HepG2 (cell line): ENCODE results near the gene NLRC5. TPM values are rescaled to one million over a fixed set of nuclear protein-coding genes. Genes with fewer than 3 reads are reported as not detected.

ENCODE experiments used
- ATAC-seq: fragments of 200-7000 bp; cut with Tn5 transposase; 3 replicates; pipeline ENCODE4 v1.9.1; 2020; ENCODE audit warnings: mild to moderate bottlenecking, moderate library complexity
- BruUV-seq: library from RNA; stranded (reverse); fragments of 400-500 nt; replicated peaks from 2 replicates; lab custom pipeline; 2021; lab: Mats Ljungman, UMichigan
- CTCF ChIA-PET: fragments of 300-600 bp; formaldehyde crosslinking; extraction: SDS; loops from one replicate; lab custom pipeline; 2021; ENCODE audit warnings: low total read pairs, inconsistent platforms, low intra/inter-chr PET ratio; lab: Yijun Ruan, JAX
- POLR2A ChIA-PET: fragments of 350-600 bp; sonication (Branson Sonifier 250); formaldehyde crosslinking; loops from one replicate; lab custom pipeline; 2020; ENCODE audit warnings: antibody characterized with exemption, inconsistent platforms; lab: Yijun Ruan, JAX
- DNase-seq: peaks from one replicate; pipeline ENCODE4 v3.0.0-alpha.2; 2015; ENCODE audit warnings: low spot score
- FAIRE-seq: peaks from 3 replicates; lab custom pipeline; 2011; peaks lifted over from hg19 to GRCh38; lab: Jason Lieb, UNC
- H2AFZ ChIP-seq: one replicate; pipeline ENCODE4 v1.6.1; 2011; ENCODE audit warnings: low read length, inconsistent platforms
- H3K27ac ChIP-seq: fragments of 300-600 bp; 3 replicates; pipeline ENCODE4 v1.8.0; 2011; ENCODE audit warnings: mixed run types, mild to moderate bottlenecking, mixed read lengths, low read length, inconsistent platforms; ENCODE audit not compliant: insufficient read depth; ENCODE audit errors: extremely low read length
- H3K27me3 ChIP-seq, 2 experiments: fragments of 200-600 bp in 1 of 2; 2 replicates in 1 of 2; 3 replicates in 1 of 2; pipeline versions ENCODE4 v1.6.0 to v1.8.0; 2011; ENCODE audit warnings: low read length in 2 of 2, mild to moderate bottlenecking in 2 of 2, moderate library complexity in 2 of 2, inconsistent platforms in 1 of 2; ENCODE audit not compliant: insufficient read depth in 2 of 2, control insufficient read depth in 1 of 2
- H3K36me3 ChIP-seq, 2 experiments: fragments of 200-600 bp in 1 of 2; replicated peaks in 1 of 2; 2 replicates in 1 of 2; 3 replicates in 1 of 2; pipeline versions ENCODE4 v1.5.1 to v1.8.0; 2011; ENCODE audit warnings: low read length in 2 of 2, inconsistent platforms in 1 of 2; ENCODE audit not compliant: insufficient read depth in 2 of 2, control insufficient read depth in 1 of 2
- H3K4me1 ChIP-seq: 2 replicates; pipeline ENCODE4 v1.5.1; 2012; ENCODE audit warnings: low read length, inconsistent platforms; ENCODE audit not compliant: insufficient read depth
- H3K4me2 ChIP-seq: 2 replicates; pipeline ENCODE4 v1.6.0; 2011; ENCODE audit warnings: low read depth, low read length, inconsistent platforms
- H3K4me3 ChIP-seq, 3 experiments: fragments of 200-600 bp in 1 of 3; sonication (generic), shearing (Covaris generic) in 1 of 3; replicated peaks in 1 of 3; 2 replicates each; pipeline ENCODE4 v1.5.1; 2011 to 2016; ENCODE audit warnings: low read length in 3 of 3, inconsistent platforms in 2 of 3, low read depth in 2 of 3, mild to moderate bottlenecking in 2 of 3, control low read depth in 1 of 3, mixed read lengths in 1 of 3; ENCODE audit not compliant: insufficient read depth in 1 of 3
- H3K79me2 ChIP-seq: one replicate; pipeline ENCODE4 v1.6.1; 2011; ENCODE audit warnings: low read length, inconsistent platforms; ENCODE audit not compliant: insufficient read depth
- H3K9ac ChIP-seq: 2 replicates; pipeline ENCODE4 v1.6.0; 2011; ENCODE audit warnings: mild to moderate bottlenecking, low read depth, low read length, inconsistent platforms; ENCODE audit not compliant: insufficient read depth
- H3K9me3 ChIP-seq: 2 replicates; pipeline ENCODE4 v1.5.1; 2012; ENCODE audit warnings: mild to moderate bottlenecking, low read length
- H4K20me1 ChIP-seq: 2 replicates; pipeline ENCODE4 v1.6.0; 2011; ENCODE audit warnings: inconsistent platforms, mild to moderate bottlenecking, low read length, moderate library complexity; ENCODE audit not compliant: insufficient read depth
- MXI1 ChIP-seq: IDR thresholded peaks from 3 replicates; pipeline ENCODE4 v1.6.1; 2012; ENCODE audit warnings: low read depth, low read length, inconsistent platforms, borderline replicate concordance
- PATZ1 ChIP-seq: sonication (generic); formaldehyde crosslinking; IDR thresholded peaks from 2 replicates; pipeline ENCODE4 v1.4.0; 2020; ENCODE audit warnings: missing genetic modification reagents
- PAXIP1 ChIP-seq: sonication (generic); formaldehyde crosslinking; conservative IDR thresholded peaks from 2 replicates; pipeline ENCODE4 v1.4.0; 2020; ENCODE audit warnings: mild to moderate bottlenecking, missing genetic modification reagents, moderate library complexity
- RBFOX2 ChIP-seq: fragments of 200-400 bp; formaldehyde crosslinking; IDR thresholded peaks from 2 replicates; pipeline ENCODE4 v1.6.1; 2017; ENCODE audit warnings: low read depth, mild to moderate bottlenecking, low read length
- SOX13 ChIP-seq, 3 experiments: fragments of 450-650 bp in 1 of 3; sonication (generic) in 1 of 3; formaldehyde crosslinking in 1 of 3; IDR thresholded peaks in 2 of 3; conservative IDR thresholded peaks in 1 of 3; 2 replicates each; pipeline versions ENCODE4 v1.5.0 to v1.6.1; 2016 to 2020; ENCODE audit warnings: antibody characterized with exemption in 1 of 3, mild to moderate bottlenecking in 1 of 3, missing compliant biosample characterization in 1 of 3, missing genetic modification reagents in 1 of 3, moderate library complexity in 1 of 3
- ZNF589 ChIP-seq: sonication (generic); formaldehyde crosslinking; conservative IDR thresholded peaks from 2 replicates; pipeline ENCODE4 v1.8.0; 2022; ENCODE audit warnings: mild to moderate bottlenecking, moderate library complexity, missing genetic modification reagents
- ZNF629 ChIP-seq: sonication (generic); formaldehyde crosslinking; conservative IDR thresholded peaks from 2 replicates; pipeline ENCODE4 v1.5.0; 2020; ENCODE audit warnings: missing genetic modification reagents
- ZNF879 ChIP-seq: sonication (generic); formaldehyde crosslinking; IDR thresholded peaks from 2 replicates; pipeline ENCODE4 v1.8.1; 2023; ENCODE audit warnings: missing genetic modification reagents
- WGBS: methylation state at CpG from one replicate; pipeline ENCODE4 v1.1.6; 2017; ENCODE audit warnings: low lambda C conversion rate; 5-methylcytosine and 5-hydroxymethylcytosine counted together
- in situ Hi-C: cut with HindIII; loops from 2 replicates; pipeline ENCODE4 v1.10.0; 2017; ENCODE audit warnings: low pct_unique_long_range_greater_than_20kb; ENCODE audit not compliant: extremely low pct_ligation_motif_present
- intact Hi-C: fragments of 100-400 bp; cut with micrococcal nuclease; formaldehyde crosslinking; loops from one replicate; pipeline ENCODE4 v1.10.0; 2022; ENCODE audit not compliant: unreplicated experiment
- polyA plus RNA-seq, 8 experiments: library from polyadenylated mRNA; depleted of rRNA in 3 of 8; stranded (reverse) in 7 of 8; unstranded in 1 of 8; fragments of >200 nt; fragmentation: Illumina TruSeq in 4 of 8; extraction: Trizol in 4 of 8; gene quantifications; 2 replicates each; pipeline versions ENCODE4 v1.2.1 to v1.2.3, GENCODE V29; 2011 to 2016; ENCODE audit warnings: low read depth in 4 of 8, missing spikeins in 1 of 8, mixed read lengths in 1 of 8; ENCODE audit not compliant: insufficient read depth in 1 of 8
- total RNA-seq, 5 experiments: library from RNA; depleted of rRNA; stranded (reverse); fragments of >200 nt; fragmentation: Illumina TruSeq; extraction: Trizol; gene quantifications; 2 replicates each; pipeline ENCODE4 v1.2.3, GENCODE V29; 2016; ENCODE audit warnings: low read depth in 1 of 5

Gene NLRC5
- total and polyA plus RNA-seq, 2 of the 13 experiments (the other 11 are each of a cell fraction or from before 2014, with no cell fraction given) = 6.3 to 12.7 TPM

GRCh38 chr16:57132470-57132869 lies 143.1 kb downstream of the NLRC5 start:
- in situ Hi-C loops (no loop called here), intact Hi-C loops (no loop called here)
- H3K4me2 ChIP-seq = no peak overlapping the region
- ChIA-PET POLR2A (no interaction called here), CTCF (no interaction called here)
- no peak overlapping the region for H2AFZ ChIP-seq
- no peak overlapping the region for H3K4me3 ChIP-seq
- no peak for FAIRE-seq
- no peaks in the 10 kb centered on the region for H3K36me3 ChIP-seq
- H3K9ac ChIP-seq = no peak overlapping the region
- no CpG with 5 or more reads among the region's 1 CpG for WGBS
- H3K79me2 ChIP-seq = no peaks in the 10 kb centered on the region
- no peak overlapping the region for H3K27ac ChIP-seq
- no peaks in the 10 kb centered on the region for H4K20me1 ChIP-seq
- no TSS peak for BruUV-seq
- no peaks in the 10 kb centered on the region for H3K9me3 ChIP-seq
- TF ChIP-seq PATZ1 (CRISPR knock-in tag) (peak; percentile 13; the same call in 1 of the 2 replicates), ZNF879 (CRISPR knock-in tag) (no peak), MXI1 (no peak), SOX13 (IDR thresholded peaks at IDR 0.05) (no peak), SOX13 (CRISPR knock-in tag; conservative IDR thresholded peaks at IDR 0.05 in 1 of 2, IDR thresholded peaks at IDR 0.05 in 1 of 2) (peak in 1 of 2 experiments; percentile 29; a peak in 2 of 4 replicates), ZNF589 (CRISPR knock-in tag) (no peak), PAXIP1 (CRISPR knock-in tag) (0 out of 2 replicates have a peak, but pooled peaks have one; percentile 32), RBFOX2 (no peak), ZNF629 (CRISPR knock-in tag) (peak; percentile 54; the same call in 1 of the 2 replicates)
- H3K4me1 ChIP-seq = peaks cover 21% of the 10 kb centered on the region
- H3K27me3 ChIP-seq = no peaks in the 10 kb centered on the region; a peak in 1 of 5 replicates
- DNase-seq = peak; percentile 30
- ATAC-seq = peak; percentile 66
